HUES64 (cell line): Measurements from ENCODE around the gene GRHL3.

Source experiments
- H3K27ac ChIP-seq: 2 replicates; pipeline ENCODE4 v1.7.0; 2013; ENCODE audit warnings: low read depth, low read length, inconsistent platforms
- H3K27me3 ChIP-seq: 2 replicates; pipeline ENCODE4 v1.6.1; 2013; ENCODE audit warnings: mild to moderate bottlenecking, low read length; ENCODE audit not compliant: insufficient read depth
- H3K36me3 ChIP-seq: 2 replicates; pipeline ENCODE4 v1.6.1; 2013; ENCODE audit warnings: mild to moderate bottlenecking, low read length; ENCODE audit not compliant: insufficient read depth
- H3K4me1 ChIP-seq: 2 replicates; pipeline ENCODE4 v1.6.1; 2013; ENCODE audit warnings: mild to moderate bottlenecking, low read length, moderate library complexity; ENCODE audit not compliant: insufficient read depth
- H3K4me3 ChIP-seq: 2 replicates; pipeline ENCODE4 v1.5.1; 2013; ENCODE audit warnings: mild to moderate bottlenecking, low read length, moderate library complexity
- H3K9ac ChIP-seq: 2 replicates; pipeline ENCODE4 v1.6.1; 2013; ENCODE audit warnings: mild to moderate bottlenecking, low read depth, low read length
- H3K9me3 ChIP-seq: 2 replicates; pipeline ENCODE4 v1.6.1; 2013; ENCODE audit warnings: low read depth, low read length; ENCODE audit not compliant: insufficient read depth
- WGBS: fragments of 150-250, 120-280 bp; methylation state at CpG from one replicate; pipeline ENCODE4 v1.1.7; 2013; ENCODE audit warnings: missing lambda C conversion rate; 5-methylcytosine and 5-hydroxymethylcytosine counted together

GRHL3 gene

DNA sequence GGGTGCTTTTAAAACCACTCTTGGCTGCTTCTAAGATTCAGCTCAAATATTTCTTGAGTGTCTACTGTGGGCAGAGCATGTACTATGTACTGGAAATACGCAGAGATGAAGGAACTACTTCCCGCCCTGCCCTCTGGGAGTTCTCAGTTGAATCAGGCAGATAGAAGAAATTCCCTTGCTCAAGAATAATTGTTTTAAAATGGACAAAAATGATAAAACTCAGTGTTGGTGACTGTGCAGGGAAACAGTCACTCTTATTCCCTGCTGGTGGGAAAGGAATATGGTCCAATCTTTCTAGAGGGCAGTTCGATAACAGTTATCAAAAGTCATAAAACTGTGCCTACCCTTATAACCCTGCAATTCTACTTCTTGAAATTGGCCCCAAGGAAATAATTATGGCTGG lies 16.9 kb upstream of the GRHL3 start:
- Histone ChIP-seq H3K36me3 (no peaks in the 10 kb centered on the region), H3K27ac (no peak overlapping the region), H3K9me3 (no peaks in the 10 kb centered on the region), H3K27me3 (no peaks in the 10 kb centered on the region), H3K9ac (no peak overlapping the region), H3K4me3 (no peak overlapping the region), H3K4me1 (peaks cover 16% of the 10 kb centered on the region)
- WGBS, result 96% methylated on average over 3 of the region's 3 CpGs

GRCh38 chr1:24303600-24303999 lies 15.6 kb upstream of the GRHL3 start:
- WGBS, result 97% methylated on average over 3 of the region's 4 CpGs
- no peaks in the 10 kb centered on the region for H3K36me3 ChIP-seq
- no peak overlapping the region for H3K4me3 ChIP-seq
- H3K9me3 ChIP-seq, result no peaks in the 10 kb centered on the region
- H3K27me3 ChIP-seq, result no peaks in the 10 kb centered on the region
- H3K27ac ChIP-seq, result no peak overlapping the region
- H3K9ac ChIP-seq, result no peak overlapping the region
- peaks cover 28% of the 10 kb centered on the region for H3K4me1 ChIP-seq

- no peak overlapping the region for H3K4me3 ChIP-seq
- WGBS, result 59% methylated on average over 3 of the region's 3 CpGs
- H3K36me3 ChIP-seq, result no peaks in the 10 kb centered on the region
- no peak overlapping the region for H3K9ac ChIP-seq
- H3K27me3 ChIP-seq, result no peaks in the 10 kb centered on the region
- H3K27ac ChIP-seq, result no peak overlapping the region
- H3K9me3 ChIP-seq, result no peaks in the 10 kb centered on the region
- H3K4me1 ChIP-seq, result peaks cover 39% of the 10 kb centered on the region
Measured at GRCh38 chr1:24304763-24305162, 14.4 kb upstream of the GRHL3 start.

DNA sequence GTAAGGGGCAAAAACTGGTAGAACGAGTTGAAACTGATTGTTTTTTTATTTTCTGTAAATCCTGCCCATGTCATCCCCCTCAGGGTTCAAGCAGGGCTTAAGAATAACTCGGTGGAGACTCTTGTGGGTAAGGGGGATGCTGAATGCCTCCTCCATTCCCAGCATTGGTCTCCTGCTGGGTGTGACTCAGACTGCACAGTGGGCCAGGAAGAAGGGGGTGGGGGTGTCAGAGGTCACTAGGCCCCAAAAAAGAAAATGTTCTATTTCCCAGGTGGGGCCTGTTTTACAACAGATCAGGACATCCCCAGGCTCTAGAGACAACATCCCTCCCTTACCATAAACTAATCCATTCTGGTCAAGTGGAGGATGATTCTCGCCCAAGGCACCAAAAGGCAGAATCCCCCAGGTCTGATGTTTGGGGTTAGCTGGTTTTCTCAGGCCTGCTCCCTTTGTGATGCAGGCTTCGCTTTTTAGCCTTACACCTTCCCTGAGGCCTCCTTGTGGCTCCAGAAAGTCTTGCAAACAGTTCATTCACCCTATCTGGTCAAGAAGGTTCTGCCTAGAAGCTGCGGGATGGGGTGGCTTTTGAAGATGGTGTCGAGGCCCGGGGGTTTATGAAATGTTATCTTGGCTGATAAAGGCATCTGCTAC lies 10.7 kb upstream of the GRHL3 start:
- Histone ChIP-seq H3K9me3 (no peaks in the 10 kb centered on the region), H3K27ac (peak overlapping the region; percentile 83), H3K27me3 (no peaks in the 10 kb centered on the region), H3K9ac (peak overlapping the region; percentile 56; the same call in 1 of the 2 replicates), H3K4me3 (no peak overlapping the region), H3K4me1 (peaks cover 59% of the 10 kb centered on the region), H3K36me3 (no peaks in the 10 kb centered on the region)
- 26% methylated on average over 6 of the region's 7 CpGs for WGBS

DNA sequence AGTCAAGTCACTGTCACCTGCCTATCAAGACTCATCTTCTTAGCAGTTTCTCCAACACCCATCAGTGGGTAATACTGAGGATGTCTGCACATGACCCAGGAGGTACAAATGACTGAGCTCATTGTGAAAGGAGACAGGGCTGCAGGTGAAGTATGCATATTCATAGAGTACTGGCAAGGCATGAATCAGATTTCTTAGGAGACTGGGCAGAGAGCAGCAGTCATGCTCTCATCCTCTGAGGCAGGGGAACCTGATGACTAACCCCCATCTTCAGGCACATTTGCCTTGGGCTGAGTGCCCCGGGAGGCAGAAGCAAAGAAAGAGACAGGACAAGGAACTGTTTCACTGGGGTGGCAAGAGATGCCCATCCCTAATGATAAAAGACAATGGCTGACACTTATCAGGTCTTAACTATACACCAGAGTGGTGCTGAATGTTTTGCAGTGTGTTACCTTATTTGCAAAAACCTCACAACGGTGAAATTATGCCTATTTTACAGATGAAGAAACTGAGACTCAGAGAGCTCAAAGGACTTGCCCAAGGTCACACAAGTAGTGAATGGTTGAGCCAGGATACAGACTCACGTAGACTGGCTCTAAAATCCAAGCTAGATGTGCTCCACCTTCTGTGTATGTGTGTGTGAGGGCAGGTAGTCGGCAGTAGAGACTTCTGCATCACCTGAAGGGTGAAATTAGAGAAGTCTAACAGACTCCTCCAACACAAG lies 9.2 kb upstream of the GRHL3 start:
- no peak overlapping the region for H3K4me3 ChIP-seq
- no peaks in the 10 kb centered on the region for H3K27me3 ChIP-seq
- H3K4me1 ChIP-seq, result peaks cover 52% of the 10 kb centered on the region
- H3K27ac ChIP-seq, result no peak overlapping the region
- WGBS, result 87% methylated on average over 3 of the region's 4 CpGs
- no peak overlapping the region for H3K9ac ChIP-seq
- no peaks in the 10 kb centered on the region for H3K36me3 ChIP-seq
- H3K9me3 ChIP-seq, result no peaks in the 10 kb centered on the region

DNA sequence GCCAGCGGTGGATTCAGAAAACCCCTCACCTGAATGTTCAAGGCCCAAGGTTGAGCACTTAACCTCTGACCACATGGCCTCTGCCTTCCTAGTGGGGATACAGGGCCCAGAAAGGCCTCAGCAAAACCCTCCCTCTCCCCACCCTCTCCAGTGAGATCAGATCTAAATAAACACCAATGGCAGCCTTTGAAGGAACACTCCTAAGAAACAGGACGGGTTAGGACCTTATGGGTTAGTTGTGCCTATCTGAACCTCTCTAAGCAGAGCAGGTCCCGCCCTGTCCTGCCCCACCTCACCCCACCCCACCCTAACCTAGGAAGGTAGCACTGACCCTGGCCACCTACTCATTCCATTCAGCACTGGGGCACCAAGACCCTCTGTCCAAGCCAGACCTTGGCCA lies 7.9 kb upstream of the GRHL3 start:
- Histone ChIP-seq H3K4me1 (peaks cover 48% of the 10 kb centered on the region), H3K9ac (no peak overlapping the region), H3K27me3 (no peaks in the 10 kb centered on the region), H3K9me3 (no peaks in the 10 kb centered on the region), H3K27ac (no peak overlapping the region), H3K36me3 (no peaks in the 10 kb centered on the region), H3K4me3 (no peak overlapping the region)
- WGBS, result 85% methylated on average over 3 of the region's 3 CpGs

DNA sequence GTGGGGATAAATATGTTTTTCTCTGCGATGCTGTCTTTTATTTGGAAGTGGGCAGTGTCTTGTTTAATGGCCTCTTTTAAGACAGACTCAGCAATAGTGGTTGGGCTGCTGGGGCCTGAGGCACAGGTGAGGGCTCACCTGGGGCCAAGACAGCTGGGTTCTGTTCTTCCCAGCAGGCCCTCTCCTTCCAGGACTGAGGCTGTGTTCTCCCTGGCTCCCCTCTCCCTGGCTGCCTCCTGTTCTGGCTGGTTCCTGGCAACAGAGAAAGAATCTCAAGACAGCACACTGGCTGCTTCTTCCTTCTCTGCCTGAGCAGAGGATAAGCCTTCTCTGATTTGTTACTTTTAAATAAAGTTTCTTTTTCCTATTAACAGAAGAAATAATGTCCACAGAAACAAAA lies 7.4 kb upstream of the GRHL3 start:
- whole genome bisulfite sequencing, result 84% methylated on average over 1 of the region's 1 CpG
- Histone ChIP-seq H3K4me3 (no peak overlapping the region), H3K9me3 (no peaks in the 10 kb centered on the region), H3K27ac (no peak overlapping the region; the same call in 1 of the 2 replicates), H3K27me3 (no peaks in the 10 kb centered on the region), H3K4me1 (peaks cover 48% of the 10 kb centered on the region), H3K9ac (no peak overlapping the region), H3K36me3 (no peaks in the 10 kb centered on the region)

GRCh38 chr1:24315391-24315790 lies 3.8 kb upstream of the GRHL3 start:
- H3K36me3 ChIP-seq, result no peaks in the 10 kb centered on the region
- H3K4me3 ChIP-seq, result no peak overlapping the region
- WGBS, result 83% methylated on average over 6 of the region's 6 CpGs
- H3K9ac ChIP-seq, result no peak overlapping the region
- peaks cover 36% of the 10 kb centered on the region for H3K4me1 ChIP-seq
- H3K27ac ChIP-seq, result no peak overlapping the region
- no peaks in the 10 kb centered on the region for H3K9me3 ChIP-seq
- H3K27me3 ChIP-seq, result peaks cover 12% of the 10 kb centered on the region

GRCh38 chr1:24316645-24317044 lies 2.5 kb upstream of the GRHL3 start:
- Histone ChIP-seq H3K27me3 (peaks cover 24% of the 10 kb centered on the region), H3K36me3 (no peaks in the 10 kb centered on the region), H3K4me1 (peaks cover 43% of the 10 kb centered on the region), H3K27ac (no peak overlapping the region), H3K4me3 (no peak overlapping the region), H3K9ac (no peak overlapping the region), H3K9me3 (no peaks in the 10 kb centered on the region)
- WGBS, result 76% methylated on average over 3 of the region's 3 CpGs

- 87% methylated on average over 6 of the region's 6 CpGs for WGBS
- peaks cover 39% of the 10 kb centered on the region for H3K4me1 ChIP-seq
- no peak overlapping the region for H3K9ac ChIP-seq
- H3K36me3 ChIP-seq, result no peaks in the 10 kb centered on the region
- H3K27me3 ChIP-seq, result peaks cover 29% of the 10 kb centered on the region
- H3K9me3 ChIP-seq, result no peaks in the 10 kb centered on the region
- no peak overlapping the region for H3K27ac ChIP-seq
- no peak overlapping the region for H3K4me3 ChIP-seq
Measured at GRCh38 chr1:24317081-24317480, 2.1 kb upstream of the GRHL3 start.

- H3K27ac ChIP-seq, result no peak overlapping the region
- H3K27me3 ChIP-seq, result peaks cover 39% of the 10 kb centered on the region
Measured at GRCh38 chr1:24317956-24318614, 1.1 kb upstream of the GRHL3 start.

More at GRCh38 chr1:24317956-24318614, 1.1 kb upstream of the GRHL3 start:
- no peaks in the 10 kb centered on the region for H3K9me3 ChIP-seq
- peaks cover 38% of the 10 kb centered on the region for H3K4me1 ChIP-seq
- H3K9ac ChIP-seq, result no peak overlapping the region
- H3K36me3 ChIP-seq, result no peaks in the 10 kb centered on the region
- H3K4me3 ChIP-seq, result no peak overlapping the region
- WGBS, result 52% methylated on average over 2 of the region's 2 CpGs
